Astrocyte (in vitro differentiated cells and primary cell): ENCODE results near the gene UBE2E1. TPM values are rescaled to one million over a fixed set of nuclear protein-coding genes. Genes with fewer than 3 reads are reported as not detected.

Experiments used
- DNase-seq: peaks from one replicate; pipeline ENCODE4 v3.0.0-alpha.2; 2010; ENCODE audit warnings: low read depth
- FAIRE-seq: peaks from 2 replicates; lab custom pipeline; 2011; peaks lifted over from hg19 to GRCh38; lab: Jason Lieb, UNC
- H2AFZ ChIP-seq: 2 replicates; pipeline ENCODE4 v1.6.0; 2012; ENCODE audit warnings: low read depth, low read length, inconsistent platforms
- H3K27ac ChIP-seq: 2 replicates; pipeline ENCODE4 v1.5.1; 2011; ENCODE audit warnings: low read depth, low read length, inconsistent platforms
- H3K27me3 ChIP-seq: 2 replicates; pipeline ENCODE4 v1.6.0; 2011; ENCODE audit warnings: low read length, inconsistent platforms; ENCODE audit not compliant: insufficient read depth
- H3K36me3 ChIP-seq: 2 replicates; pipeline ENCODE4 v1.5.1; 2011; ENCODE audit warnings: low read length, inconsistent platforms; ENCODE audit not compliant: insufficient read depth
- H3K4me1 ChIP-seq: 2 replicates; pipeline ENCODE4 v1.5.1; 2011; ENCODE audit warnings: low read length, inconsistent platforms; ENCODE audit not compliant: insufficient read depth
- H3K4me2 ChIP-seq: 2 replicates; pipeline ENCODE4 v1.6.0; 2012; ENCODE audit warnings: low read length, inconsistent platforms
- H3K4me3 ChIP-seq: 2 replicates; pipeline ENCODE4 v1.5.1; 2011; ENCODE audit warnings: low read depth, mild to moderate bottlenecking, low read length, inconsistent platforms; ENCODE audit not compliant: insufficient read depth
- H3K79me2 ChIP-seq: 2 replicates; pipeline ENCODE4 v1.6.0; 2012; ENCODE audit warnings: mild to moderate bottlenecking, low read length, inconsistent platforms; ENCODE audit not compliant: insufficient read depth
- H3K9ac ChIP-seq: 2 replicates; pipeline ENCODE4 v1.6.0; 2012; ENCODE audit warnings: mild to moderate bottlenecking, low read length, inconsistent platforms
- H3K9me3 ChIP-seq: 2 replicates; pipeline ENCODE4 v1.5.1; 2012; ENCODE audit warnings: low read depth, mild to moderate bottlenecking, low read length, inconsistent platforms; ENCODE audit not compliant: insufficient read depth
- H4K20me1 ChIP-seq: 2 replicates; pipeline ENCODE4 v1.6.0; 2012; ENCODE audit warnings: low read length, inconsistent platforms; ENCODE audit not compliant: insufficient read depth
- H3K27ac Mint-ChIP-seq: one replicate; pipeline ENCODE4 v1.8.0; 2021; ENCODE audit warnings: mild to moderate bottlenecking, mixed read lengths; ENCODE audit not compliant: unreplicated experiment
- H3K27me3 Mint-ChIP-seq: one replicate; pipeline ENCODE4 v1.8.0; 2021; ENCODE audit warnings: low read depth, mixed read lengths; ENCODE audit not compliant: unreplicated experiment
- H3K36me3 Mint-ChIP-seq: one replicate; pipeline ENCODE4 v1.8.0; 2021; ENCODE audit warnings: low read depth, mixed read lengths; ENCODE audit not compliant: unreplicated experiment
- H3K4me1 Mint-ChIP-seq: one replicate; pipeline ENCODE4 v1.8.0; 2021; ENCODE audit warnings: low read depth, mixed read lengths; ENCODE audit not compliant: unreplicated experiment
- H3K4me3 Mint-ChIP-seq: one replicate; pipeline ENCODE4 v1.8.0; 2021; ENCODE audit warnings: mild to moderate bottlenecking, moderate library complexity, mixed read lengths; ENCODE audit not compliant: unreplicated experiment
- H3K9me3 Mint-ChIP-seq: one replicate; pipeline ENCODE4 v1.8.0; 2021; ENCODE audit warnings: mild to moderate bottlenecking, mixed read lengths; ENCODE audit not compliant: unreplicated experiment
- CTCF ChIP-seq: IDR thresholded peaks from 2 replicates; pipeline ENCODE4 v1.5.1; 2011; ENCODE audit warnings: low read depth, mild to moderate bottlenecking, inconsistent platforms, low read length, moderate library complexity; ENCODE audit not compliant: insufficient read depth
- EZH2 ChIP-seq: IDR thresholded peaks from 2 replicates; pipeline ENCODE4 v1.6.1; 2012; ENCODE audit warnings: mild to moderate bottlenecking, low read length, inconsistent platforms; ENCODE audit not compliant: insufficient read depth
- total RNA-seq: library from RNA; stranded (reverse); gene quantifications from 2 replicates; pipeline ENCODE4 v1.2.1, GENCODE V29; 2021

UBE2E1 gene
- total RNA-seq, 1 donor from 2014 or later: 150 TPM

- no peaks in the 10 kb centered on the region for H3K4me1 ChIP-seq
- H2AFZ ChIP-seq: no peak overlapping the region
- no peaks in the 10 kb centered on the region for H4K20me1 ChIP-seq
- Mint-ChIP-seq H3K36me3 (no peaks in the 10 kb centered on the region), H3K9me3 (no peaks in the 10 kb centered on the region), H3K4me1 (peaks cover 6% of the 10 kb centered on the region), H3K4me3 (no peak overlapping the region), H3K27me3 (no peaks in the 10 kb centered on the region), H3K27ac (no peak overlapping the region)
- no peak overlapping the region for H3K4me3 ChIP-seq
- H3K9me3 ChIP-seq: no peaks in the 10 kb centered on the region
- no peak overlapping the region for H3K9ac ChIP-seq
- no peaks in the 10 kb centered on the region for H3K36me3 ChIP-seq
- no peak overlapping the region for H3K27ac ChIP-seq
- no peak for TF ChIP-seq CTCF
- TF ChIP-seq EZH2: no peak
- DNase-seq (no peak), FAIRE-seq (no peak)
- H3K4me2 ChIP-seq: no peak overlapping the region
- H3K79me2 ChIP-seq: no peaks in the 10 kb centered on the region
- no peaks in the 10 kb centered on the region for H3K27me3 ChIP-seq
Measured at GRCh38 chr3:23938688-23939087, 132.9 kb downstream of the UBE2E1 start.

GRCh38 chr3:23940775-23941174, 135.0 kb downstream of the UBE2E1 start:
- no peak overlapping the region for H2AFZ ChIP-seq
- no peaks in the 10 kb centered on the region for H3K9me3 Mint-ChIP-seq
- H3K36me3 ChIP-seq: no peaks in the 10 kb centered on the region
- H3K79me2 ChIP-seq: no peaks in the 10 kb centered on the region
- H3K27ac Mint-ChIP-seq: peak overlapping the region; percentile 41
- no peaks in the 10 kb centered on the region for H4K20me1 ChIP-seq
- H3K36me3 Mint-ChIP-seq: peaks cover 2% of the 10 kb centered on the region
- H3K27ac ChIP-seq: no peak overlapping the region
- no peaks in the 10 kb centered on the region for H3K27me3 Mint-ChIP-seq
- no peak overlapping the region for H3K4me3 Mint-ChIP-seq
- H3K4me2 ChIP-seq: no peak overlapping the region
- DNase-seq (no peak), FAIRE-seq (no peak)
- no peak overlapping the region for H3K4me3 ChIP-seq
- TF ChIP-seq EZH2 (no peak), CTCF (no peak)
- H3K4me1 Mint-ChIP-seq: peaks cover 5% of the 10 kb centered on the region
- H3K9me3 ChIP-seq: no peaks in the 10 kb centered on the region
- peaks cover 6% of the 10 kb centered on the region for H3K27me3 ChIP-seq
- H3K4me1 ChIP-seq: no peaks in the 10 kb centered on the region
- no peak overlapping the region for H3K9ac ChIP-seq

Other genes with a start within 250 kb of the UBE2E1 start
- 10.7 and 11.0 TPM in 2 replicates for gene NKIRAS1, start 111.0 kb downstream of the UBE2E1 start, total RNA-seq
- gene RPL15, start 111.2 kb downstream of the UBE2E1 start, total RNA-seq: 1,579 and 1,629 TPM in 2 replicates
- gene NR1D2, start 139.3 kb downstream of the UBE2E1 start, total RNA-seq: 19.2 and 20.7 TPM in 2 replicates